Measurements from ENCODE around the gene TUBE1. TPM values are rescaled to one million over a fixed set of nuclear protein-coding genes. Genes with fewer than 3 reads are reported as not detected.

The TUBE1 gene
- total RNA-seq, 2 experiments from 2014 or later: 38.7 to 39.1 TPM

- H3K27ac Mint-ChIP-seq: peak overlapping the region; percentile 92
- peak; percentile 90 for ATAC-seq
- H3K9me3 Mint-ChIP-seq: peaks cover 18% of the 10 kb centered on the region
- peak; percentile 61 for DNase-seq
- no peak for TF ChIP-seq CTCF (IDR thresholded peaks at IDR 0.05)
- H3K4me1 Mint-ChIP-seq (ENCODE audit: low read depth): peaks cover 62% of the 10 kb centered on the region
- intact Hi-C loops (cut with micrococcal nuclease): no loop called here
- no peak overlapping the region for H3K4me3 Mint-ChIP-seq
- peaks cover 27% of the 10 kb centered on the region for H3K36me3 Mint-ChIP-seq (ENCODE audit: low read depth)
- ChIA-PET POLR2A (interaction anchor here (0.6 to 4.0 kb wide), 8 partner anchors 10 to 230 kb away, joined by 3 to 16 read pairs (median 3); no protein-coding TSS in a partner anchor), CTCF (interaction anchor here (0.6 to 3.8 kb wide), 20 partner anchors 8 to 769 kb away, joined by 3 to 80 read pairs (median 5); a partner anchor contains a TSS)
- no peaks in the 10 kb centered on the region for H3K27me3 Mint-ChIP-seq
Measured at GRCh38 chr6:112027942-112028674, 59.2 kb downstream of the TUBE1 start.

- no peak for DNase-seq
- Mint-ChIP-seq H3K9me3 (peaks cover 19% of the 10 kb centered on the region), H3K4me3 (no peak overlapping the region), H3K27ac (peak overlapping the region; percentile 92), H3K36me3 (ENCODE audit: low read depth) (peaks cover 27% of the 10 kb centered on the region), H3K27me3 (no peaks in the 10 kb centered on the region), H3K4me1 (ENCODE audit: low read depth) (peaks cover 62% of the 10 kb centered on the region)
- TF ChIP-seq CTCF (IDR thresholded peaks at IDR 0.05): no peak
- ChIA-PET POLR2A (interaction anchor here (0.9 to 4.0 kb wide), 2 partner anchors 9 to 15 kb away, joined by 4 to 16 read pairs; no protein-coding TSS in a partner anchor), CTCF (interaction anchor here (1.0 to 3.8 kb wide), 4 partner anchors 9 to 20 kb away, joined by 4 to 80 read pairs (median 32); no protein-coding TSS in a partner anchor)
- intact Hi-C loops (cut with micrococcal nuclease): no loop called here
- ATAC-seq: no peak
Measured at GRCh38 chr6:112026933-112027332, 60.3 kb downstream of the TUBE1 start.

- no peak for ATAC-seq
- CTCF ChIA-PET: interaction anchor here (1.0 kb wide), 1 partner anchor 9 kb away, joined by 3 read pairs; no protein-coding TSS in a partner anchor
- Mint-ChIP-seq H3K27ac (no peak overlapping the region), H3K36me3 (ENCODE audit: low read depth) (peaks cover 27% of the 10 kb centered on the region), H3K27me3 (no peaks in the 10 kb centered on the region), H3K4me3 (no peak overlapping the region), H3K4me1 (ENCODE audit: low read depth) (peaks cover 39% of the 10 kb centered on the region), H3K9me3 (peaks cover 19% of the 10 kb centered on the region)
- POLR2A ChIA-PET: no interaction called here
- no peak for DNase-seq
- no peak for TF ChIP-seq CTCF (IDR thresholded peaks at IDR 0.05)
- intact Hi-C loops (cut with micrococcal nuclease): no loop called here
Measured at GRCh38 chr6:112024464-112024863, 62.8 kb downstream of the TUBE1 start.

- no peak for ATAC-seq
- TF ChIP-seq CTCF (IDR thresholded peaks at IDR 0.05): no peak
- no peak for DNase-seq
- Mint-ChIP-seq H3K4me1 (ENCODE audit: low read depth) (peaks cover 29% of the 10 kb centered on the region), H3K9me3 (peaks cover 19% of the 10 kb centered on the region), H3K4me3 (no peak overlapping the region), H3K27ac (no peak overlapping the region), H3K27me3 (no peaks in the 10 kb centered on the region), H3K36me3 (ENCODE audit: low read depth) (peaks cover 24% of the 10 kb centered on the region)
- intact Hi-C loops (cut with micrococcal nuclease): no loop called here
- CTCF ChIA-PET: interaction anchor here (1.2 to 3.2 kb wide), 2 partner anchors 11 to 21 kb away, joined by 4 to 9 read pairs; no protein-coding TSS in a partner anchor
- POLR2A ChIA-PET: interaction anchor here (0.6 kb wide), 1 partner anchor 158 kb away, joined by 3 read pairs; no protein-coding TSS in a partner anchor
Measured at GRCh38 chr6:112022749-112023148, 64.5 kb downstream of the TUBE1 start.
